ENCODE measurements around the gene CABCOCO1.

GRCh38 chr10:61628151-61628874 lies 34.4 kb upstream of the CABCOCO1 start:
- TF ChIP-seq CTCF (IDR thresholded peaks at IDR 0.05) (no peak), POLR2A (IDR thresholded peaks at IDR 0.05) (no peak), POLR2AphosphoS5 (IDR thresholded peaks at IDR 0.05) (no peak)

Data from gastroesophageal sphincter (tissue), 3 donors.